Measurements from ENCODE around the gene TMEM74B. TPM values are rescaled to one million over a fixed set of nuclear protein-coding genes. Genes with fewer than 3 reads are reported as not detected.

TMEM74B gene
- 1.0 TPM for polyA plus RNA-seq (2013, experiment 1 of 2)
- 0.85 TPM for polyA plus RNA-seq (2013, experiment 2 of 2)

DNA sequence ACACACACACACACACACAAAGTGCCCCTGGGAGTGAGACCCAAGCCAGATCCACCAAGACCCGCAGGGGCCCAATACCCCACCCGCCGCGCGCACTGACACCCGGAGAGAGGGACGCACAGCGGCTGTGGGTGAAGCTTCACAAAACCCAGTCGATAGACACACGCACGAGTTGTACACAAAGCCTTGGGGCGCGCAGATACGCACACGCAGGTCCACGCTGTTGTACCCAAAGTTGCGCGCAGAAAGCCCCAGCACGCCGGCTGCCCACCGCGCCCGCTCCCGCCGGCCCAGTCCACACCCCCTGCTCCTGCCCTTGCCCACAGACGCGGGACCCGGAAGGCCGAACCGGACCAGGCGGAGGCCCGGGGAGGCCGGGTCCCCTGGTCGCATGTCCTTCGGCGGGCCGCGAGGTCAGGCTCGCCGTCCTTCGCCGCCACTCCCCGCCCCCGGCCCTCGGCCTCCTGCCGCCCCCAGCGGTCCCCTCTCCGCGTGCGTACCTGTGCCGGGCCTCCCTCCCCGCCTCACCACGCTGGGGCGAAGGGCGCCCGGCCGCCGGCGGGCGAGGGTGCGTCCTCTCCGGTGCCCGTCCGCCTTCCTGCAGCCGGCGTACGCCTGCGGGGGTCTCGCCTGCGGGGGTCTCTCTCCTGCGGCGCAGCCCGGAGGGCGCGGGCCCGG, at the start of gene TMEM74B:
TMEM74B (minus strand) TSS at position 344 of the 678 bp plus-strand sequence. CDS start 1,180 bp downstream, outside the sequence.
- Histone ChIP-seq H3K4me2 (ENCODE audit: low read length) (peak within 1 kb of the TSS; percentile 51), H2BK15ac (replicated peaks; ENCODE audit: low read depth) (no peak within 1 kb of the TSS), H2AK5ac (ENCODE audit: low read length) (no peak within 1 kb of the TSS), H3K4me3 (ENCODE audit: low read length) (peak within 1 kb of the TSS; percentile 30), H2BK120ac (ENCODE audit: low read depth, low read length) (no peak within 1 kb of the TSS), H3K18ac (ENCODE audit: low read length) (peak within 1 kb of the TSS; percentile 44), H3K27ac (ENCODE audit: low read depth, low read length) (no peak within 1 kb of the TSS), H3K9ac (ENCODE audit: low read length) (peak within 1 kb of the TSS; percentile 59), H3K79me1 (ENCODE audit: low read length) (no peaks in the 10 kb centered on the region), H2BK5ac (ENCODE audit: low read length) (no peak within 1 kb of the TSS), H4K5ac (ENCODE audit: low read length) (no peak within 1 kb of the TSS), H3K23ac (ENCODE audit: low read length) (no peak within 1 kb of the TSS), H3K79me2 (ENCODE audit: control insufficient read depth, insufficient read depth, low read length) (no peaks in the 10 kb centered on the region), H4K8ac (ENCODE audit: low read depth, low read length) (no peak within 1 kb of the TSS), H3K56ac (ENCODE audit: low read length) (peak within 1 kb of the TSS; percentile 86), H3K4me1 (ENCODE audit: control insufficient read depth, low read depth, low read length) (peaks cover 11% of the 10 kb centered on the region), H3K27me3 (ENCODE audit: insufficient read depth, low read length, poor library complexity) (peaks cover 10% of the 10 kb centered on the region), H3K36me3 (ENCODE audit: control insufficient read depth, insufficient read depth, low read length) (no peaks in the 10 kb centered on the region), H3K4ac (ENCODE audit: low read depth, low read length) (no peak within 1 kb of the TSS)
- WGBS (ENCODE audit: extremely low coverage, insufficient coverage, low lambda C conversion rate), result no CpG with 5 or more reads among the region's 76 CpGs
- DNase-seq, result no peak

DNA sequence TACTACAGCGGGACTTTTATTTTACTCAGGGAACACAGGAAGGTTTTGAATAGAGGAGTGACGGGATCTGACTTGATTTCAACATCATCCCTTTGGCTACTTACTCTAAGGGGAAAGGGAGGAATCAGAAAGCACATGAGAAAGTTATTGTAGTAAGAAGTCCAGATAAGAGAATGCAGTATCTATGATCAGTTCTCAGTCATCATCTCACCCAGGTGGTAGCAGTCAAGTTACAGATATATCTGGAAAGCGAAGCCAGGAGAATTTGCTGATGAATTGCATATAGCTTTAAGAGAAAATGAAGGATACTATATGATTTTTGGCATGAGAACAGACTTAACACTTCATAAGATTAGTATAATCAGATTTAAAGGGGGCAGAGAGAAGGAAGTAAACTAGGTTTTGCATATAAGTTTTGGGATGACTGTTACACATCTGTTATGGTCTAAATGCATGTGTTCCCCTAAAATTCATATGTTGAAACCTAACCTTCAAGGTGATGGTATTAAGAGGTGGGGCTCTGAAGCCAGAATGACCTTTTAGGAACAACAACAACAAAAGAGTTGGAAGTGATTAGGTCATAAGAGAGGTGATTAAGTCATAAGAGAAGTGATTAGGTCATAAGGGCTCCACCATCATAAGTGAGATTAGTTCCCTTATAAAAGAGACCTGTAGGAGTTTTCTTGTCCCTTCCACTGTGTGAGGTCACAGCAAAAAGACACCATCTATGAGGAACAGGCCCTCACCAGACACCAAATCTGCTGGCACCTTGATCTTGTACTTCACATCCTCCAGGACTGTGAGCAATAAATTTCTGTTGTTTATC, 47.7 kb upstream of the TMEM74B start:
- WGBS (ENCODE audit: extremely low coverage, insufficient coverage, low lambda C conversion rate), result no CpG with 5 or more reads among the region's 3 CpGs
- Histone ChIP-seq H2BK120ac (ENCODE audit: low read depth, low read length) (no peak overlapping the region), H3K27me3 (ENCODE audit: insufficient read depth, low read length, poor library complexity) (no peaks in the 10 kb centered on the region)

DNA sequence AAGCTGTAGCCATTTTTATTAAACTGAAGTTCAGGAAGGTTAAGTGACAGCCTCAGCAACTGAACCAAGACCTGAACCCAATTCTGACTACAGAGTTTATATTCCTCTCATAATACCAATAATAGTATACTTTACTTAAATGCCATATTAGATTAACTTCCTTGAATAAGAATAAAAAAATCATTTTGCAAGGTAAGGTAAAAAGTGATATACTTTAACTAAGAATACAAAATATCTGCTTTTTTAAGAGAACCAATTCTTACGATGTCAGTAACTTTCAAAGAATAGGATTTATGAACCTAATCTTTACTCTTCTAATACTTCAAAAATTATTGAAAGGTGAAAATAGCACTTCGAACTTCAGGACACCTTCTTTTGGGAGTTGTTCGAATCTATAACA, 44.8 kb upstream of the TMEM74B start:
- no peaks in the 10 kb centered on the region for H3K79me2 ChIP-seq (ENCODE audit: control insufficient read depth, insufficient read depth, low read length)
- no peaks in the 10 kb centered on the region for H3K4me1 ChIP-seq (ENCODE audit: control insufficient read depth, low read depth, low read length)
- H4K8ac ChIP-seq (ENCODE audit: low read depth, low read length), result no peak overlapping the region
- H3K4me2 ChIP-seq (ENCODE audit: low read length), result no peak overlapping the region
- H3K27me3 ChIP-seq (ENCODE audit: insufficient read depth, low read length, poor library complexity), result no peaks in the 10 kb centered on the region
- no peak overlapping the region for H3K4me3 ChIP-seq (ENCODE audit: low read length)
- no peak overlapping the region for H2BK15ac ChIP-seq (replicated peaks; ENCODE audit: low read depth)
- no peak overlapping the region for H2AK5ac ChIP-seq (ENCODE audit: low read length)
- H3K36me3 ChIP-seq (ENCODE audit: control insufficient read depth, insufficient read depth, low read length), result no peaks in the 10 kb centered on the region
- no peaks in the 10 kb centered on the region for H3K79me1 ChIP-seq (ENCODE audit: low read length)
- no peak overlapping the region for H3K27ac ChIP-seq (ENCODE audit: low read depth, low read length)
- no peak overlapping the region for H2BK120ac ChIP-seq (ENCODE audit: low read depth, low read length)
- no peak overlapping the region for H2BK5ac ChIP-seq (ENCODE audit: low read length)
- H3K4ac ChIP-seq (ENCODE audit: low read depth, low read length), result no peak overlapping the region
- no peak for DNase-seq
- H3K23ac ChIP-seq (ENCODE audit: low read length), result no peak overlapping the region
- H3K18ac ChIP-seq (ENCODE audit: low read length), result no peak overlapping the region
- no peak overlapping the region for H3K56ac ChIP-seq (ENCODE audit: low read length)
- no peak overlapping the region for H3K9ac ChIP-seq (ENCODE audit: low read length)
- WGBS (ENCODE audit: extremely low coverage, insufficient coverage, low lambda C conversion rate), result no CpG with 5 or more reads among the region's 3 CpGs
- no peak overlapping the region for H4K5ac ChIP-seq (ENCODE audit: low read length)

More for the DNA sequence above, 47.7 kb upstream of the TMEM74B start:
- no peak overlapping the region for H2BK5ac ChIP-seq (ENCODE audit: low read length)
- no peak overlapping the region for H3K27ac ChIP-seq (ENCODE audit: low read depth, low read length)
- no peak overlapping the region for H3K56ac ChIP-seq (ENCODE audit: low read length)
- no peaks in the 10 kb centered on the region for H3K36me3 ChIP-seq (ENCODE audit: control insufficient read depth, insufficient read depth, low read length)
- H2BK15ac ChIP-seq (replicated peaks; ENCODE audit: low read depth), result no peak overlapping the region
- no peak overlapping the region for H3K4ac ChIP-seq (ENCODE audit: low read depth, low read length)
- H3K4me2 ChIP-seq (ENCODE audit: low read length), result no peak overlapping the region
- H3K4me1 ChIP-seq (ENCODE audit: control insufficient read depth, low read depth, low read length), result no peaks in the 10 kb centered on the region
- no peaks in the 10 kb centered on the region for H3K79me1 ChIP-seq (ENCODE audit: low read length)
- no peak overlapping the region for H3K4me3 ChIP-seq (ENCODE audit: low read length)
- no peak for DNase-seq
- H3K23ac ChIP-seq (ENCODE audit: low read length), result no peak overlapping the region
- no peak overlapping the region for H4K8ac ChIP-seq (ENCODE audit: low read depth, low read length)
- H3K9ac ChIP-seq (ENCODE audit: low read length), result no peak overlapping the region
- H3K79me2 ChIP-seq (ENCODE audit: control insufficient read depth, insufficient read depth, low read length), result no peaks in the 10 kb centered on the region
- H4K5ac ChIP-seq (ENCODE audit: low read length), result no peak overlapping the region
- H2AK5ac ChIP-seq (ENCODE audit: low read length), result no peak overlapping the region
- H3K18ac ChIP-seq (ENCODE audit: low read length), result no peak overlapping the region

DNA sequence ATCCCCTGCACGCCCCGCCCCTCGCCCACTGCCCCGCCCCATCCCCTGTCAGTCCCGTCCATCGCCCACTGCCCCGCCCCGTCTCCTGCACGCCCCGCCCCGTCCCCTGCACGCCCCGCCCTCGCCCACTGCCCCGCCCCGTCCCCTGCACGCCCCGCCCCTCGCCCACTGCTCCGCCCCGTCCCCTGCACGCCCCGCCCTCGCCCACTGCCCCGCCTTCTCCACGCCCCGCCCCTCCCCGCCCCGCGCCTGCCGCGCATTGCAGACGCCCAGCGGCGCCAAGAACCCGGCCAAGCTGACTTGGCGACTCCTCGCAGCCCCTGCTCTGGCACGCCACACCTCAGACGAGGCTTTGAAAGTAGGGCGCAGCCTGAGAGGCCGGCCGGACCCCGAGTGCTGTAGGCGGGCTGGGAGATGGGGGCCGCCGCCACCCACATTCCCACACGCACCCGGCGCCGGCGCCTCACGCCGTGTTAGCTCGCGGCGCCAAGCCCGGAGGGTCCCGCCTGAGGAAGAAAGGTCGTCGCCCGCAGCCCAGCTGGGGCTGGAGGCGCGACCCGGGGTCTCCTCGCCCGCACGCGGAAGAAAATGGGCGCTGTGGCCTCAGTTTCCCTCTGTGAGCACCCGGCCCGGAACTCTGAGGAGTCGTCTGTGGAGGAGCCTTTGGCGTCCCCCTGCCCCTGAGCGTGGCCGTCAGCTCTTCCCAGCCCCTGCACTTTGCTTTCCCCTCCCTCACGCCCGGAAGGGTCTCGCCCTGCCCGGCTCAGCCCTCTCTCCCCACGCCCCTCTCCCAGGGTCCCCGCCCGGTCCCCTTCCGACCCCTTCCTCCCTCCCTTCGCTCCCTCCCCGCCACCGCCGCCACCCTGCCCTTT, 41.2 kb upstream of the TMEM74B start, which contains the start of gene RAD21L1:
RAD21L1 (plus strand) TSS at position 262 of the 872 bp plus-strand sequence. CDS start 2,410 bp downstream, outside the sequence.
- no peaks in the 10 kb centered on the region for H3K79me1 ChIP-seq (ENCODE audit: low read length)
- H3K56ac ChIP-seq (ENCODE audit: low read length), result peak within 1 kb of the TSS; percentile 95
- H2BK15ac ChIP-seq (replicated peaks; ENCODE audit: low read depth), result no peak within 1 kb of the TSS
- H3K4me2 ChIP-seq (ENCODE audit: low read length), result peak within 1 kb of the TSS; percentile 85
- no CpG with 5 or more reads among the region's 88 CpGs for WGBS (ENCODE audit: extremely low coverage, insufficient coverage, low lambda C conversion rate)
- H3K23ac ChIP-seq (ENCODE audit: low read length), result peak within 1 kb of the TSS; percentile 24
- DNase-seq, result peak; percentile 80
- no peak within 1 kb of the TSS for H2BK5ac ChIP-seq (ENCODE audit: low read length)
- H3K4ac ChIP-seq (ENCODE audit: low read depth, low read length), result peak within 1 kb of the TSS; percentile 0
- H3K36me3 ChIP-seq (ENCODE audit: control insufficient read depth, insufficient read depth, low read length), result no peaks in the 10 kb centered on the region
- H3K4me3 ChIP-seq (ENCODE audit: low read length), result peak within 1 kb of the TSS; percentile 52
- H4K8ac ChIP-seq (ENCODE audit: low read depth, low read length), result no peak within 1 kb of the TSS
- H3K27ac ChIP-seq (ENCODE audit: low read depth, low read length), result no peak within 1 kb of the TSS
- no peaks in the 10 kb centered on the region for H3K79me2 ChIP-seq (ENCODE audit: control insufficient read depth, insufficient read depth, low read length)
- H3K4me1 ChIP-seq (ENCODE audit: control insufficient read depth, low read depth, low read length), result no peaks in the 10 kb centered on the region
- no peaks in the 10 kb centered on the region for H3K27me3 ChIP-seq (ENCODE audit: insufficient read depth, low read length, poor library complexity)
- H3K18ac ChIP-seq (ENCODE audit: low read length), result peak within 1 kb of the TSS; percentile 61
- H3K9ac ChIP-seq (ENCODE audit: low read length), result peak within 1 kb of the TSS; percentile 79
- no peak within 1 kb of the TSS for H2BK120ac ChIP-seq (ENCODE audit: low read depth, low read length)
- no peak within 1 kb of the TSS for H2AK5ac ChIP-seq (ENCODE audit: low read length)
- H4K5ac ChIP-seq (ENCODE audit: low read length), result no peak within 1 kb of the TSS

DNA sequence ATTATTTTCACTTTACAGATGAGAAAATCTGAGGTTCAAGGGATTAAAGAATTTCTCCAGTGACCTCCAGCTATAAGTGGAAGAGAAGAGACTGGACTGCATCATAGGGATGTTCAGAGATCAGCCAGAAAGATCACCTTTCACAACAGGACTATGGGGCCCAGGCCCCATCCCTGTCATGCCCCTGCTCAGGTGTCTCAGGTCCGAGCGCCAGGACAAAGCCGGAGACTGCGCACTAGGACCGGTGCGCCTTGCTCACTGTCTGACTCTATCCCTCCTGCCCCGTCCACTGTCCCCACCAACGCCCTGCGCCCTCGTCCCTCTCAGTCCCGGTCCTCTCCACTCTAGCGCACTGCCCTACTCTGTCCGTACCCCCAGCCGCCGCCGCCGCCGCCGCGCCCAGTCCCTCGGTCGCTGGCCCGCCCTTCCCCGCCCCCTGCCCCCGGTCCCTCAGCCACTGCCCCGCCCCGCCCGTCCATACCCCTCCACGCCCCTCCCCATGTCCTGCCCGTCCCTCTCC, 40.5 kb upstream of the TMEM74B start:
- Histone ChIP-seq H2BK120ac (ENCODE audit: low read depth, low read length) (no peak overlapping the region), H2BK5ac (ENCODE audit: low read length) (no peak overlapping the region), H3K9ac (ENCODE audit: low read length) (peak overlapping the region; percentile 77), H3K79me2 (ENCODE audit: control insufficient read depth, insufficient read depth, low read length) (no peaks in the 10 kb centered on the region), H3K4me2 (ENCODE audit: low read length) (peak overlapping the region; percentile 85), H3K4ac (ENCODE audit: low read depth, low read length) (no peak overlapping the region), H3K23ac (ENCODE audit: low read length) (no peak overlapping the region), H4K8ac (ENCODE audit: low read depth, low read length) (no peak overlapping the region), H3K4me1 (ENCODE audit: control insufficient read depth, low read depth, low read length) (no peaks in the 10 kb centered on the region), H3K27me3 (ENCODE audit: insufficient read depth, low read length, poor library complexity) (no peaks in the 10 kb centered on the region), H2AK5ac (ENCODE audit: low read length) (no peak overlapping the region), H4K5ac (ENCODE audit: low read length) (no peak overlapping the region), H3K79me1 (ENCODE audit: low read length) (no peaks in the 10 kb centered on the region), H3K56ac (ENCODE audit: low read length) (peak overlapping the region; percentile 95), H3K18ac (ENCODE audit: low read length) (no peak overlapping the region), H3K36me3 (ENCODE audit: control insufficient read depth, insufficient read depth, low read length) (no peaks in the 10 kb centered on the region), H2BK15ac (replicated peaks; ENCODE audit: low read depth) (no peak overlapping the region), H3K27ac (ENCODE audit: low read depth, low read length) (no peak overlapping the region), H3K4me3 (ENCODE audit: low read length) (peak overlapping the region; percentile 46)
- WGBS (ENCODE audit: extremely low coverage, insufficient coverage, low lambda C conversion rate), result no CpG with 5 or more reads among the region's 30 CpGs
- DNase-seq, result peak; percentile 89

All from mesendoderm (in vitro differentiated cells).